ENCODE data around the gene CCNDBP1.

- TF ChIP-seq CTCF (IDR thresholded peaks at IDR 0.05) (no peak), EZH2phosphoT487 (IDR thresholded peaks at IDR 0.05) (no peak), EZH2 (IDR thresholded peaks at IDR 0.05) (no peak)
Measured at GRCh38 chr15:43151688-43152087, 33.5 kb upstream of the CCNDBP1 start.
